HEK293 (cell line): ENCODE results near the gene ZNF117.
"Not testable (repeated sequence)": the region's sequence is repeated elsewhere in the genome, so short reads cannot be mapped to it uniquely, and the experiment has no call there.

ENCODE experiments used
- CTCF ChIA-PET: fragments of 350-600 bp; formaldehyde crosslinking; extraction: SDS; loops from one replicate; lab custom pipeline; 2021; ENCODE audit warnings: antibody characterized with exemption; lab: Yijun Ruan, JAX
- POLR2A ChIA-PET: fragments of 300-600 bp; formaldehyde crosslinking; extraction: SDS; loops from one replicate; lab custom pipeline; 2020; ENCODE audit warnings: antibody characterized with exemption, inconsistent platforms; lab: Yijun Ruan, JAX
- H3K27ac ChIP-seq: fragments of 200-500 bp; sonication (Bioruptor generic); 2 replicates; pipeline ENCODE4 v1.5.1; 2014; ENCODE audit warnings: low read depth, low read length, control low read depth, inconsistent platforms; ENCODE audit errors: extremely low read depth
- H3K36me3 ChIP-seq, 2 experiments: fragments of 200-500 bp in 1 of 2; sonication (Bioruptor generic) in 1 of 2; 1 replicate in 1 of 2; 2 replicates in 1 of 2; pipeline ENCODE4 v1.5.1; 2014 to 2017; ENCODE audit warnings: inconsistent platforms in 2 of 2, low read length in 2 of 2; ENCODE audit not compliant: control insufficient read depth in 2 of 2, insufficient read depth in 1 of 2
- H3K4me1 ChIP-seq: fragments of 200-500 bp; sonication (Bioruptor generic); 2 replicates; pipeline ENCODE4 v1.5.1; 2014; ENCODE audit warnings: mild to moderate bottlenecking, low read length, inconsistent platforms; ENCODE audit not compliant: control insufficient read depth, insufficient read depth
- H3K4me3 ChIP-seq: 2 replicates; pipeline ENCODE4 v1.5.1; 2011; ENCODE audit warnings: low read depth, mild to moderate bottlenecking, control low read depth, low read length, moderate library complexity
- H3K9me3 ChIP-seq: fragments of 200-500 bp; sonication (Bioruptor generic); 2 replicates; pipeline ENCODE4 v1.5.1; 2014; ENCODE audit warnings: low read depth, low read length, inconsistent platforms; ENCODE audit not compliant: control insufficient read depth, insufficient read depth
- FEZF1 ChIP-seq: fragments of 450-650 bp; formaldehyde crosslinking; IDR thresholded peaks from 2 replicates; pipeline ENCODE4 v1.5.1; 2016; ENCODE audit warnings: missing biosample characterization, missing genetic modification characterization
- GLI2 ChIP-seq: fragments of 450-650 bp; formaldehyde crosslinking; IDR thresholded peaks from 2 replicates; pipeline ENCODE4; 2017; ENCODE audit warnings: missing biosample characterization, missing genetic modification characterization, low read depth, borderline replicate concordance
- GLI4 ChIP-seq: fragments of 450-650 bp; formaldehyde crosslinking; IDR thresholded peaks from 2 replicates; pipeline ENCODE4 v1.5.1; 2016; ENCODE audit warnings: missing biosample characterization, missing genetic modification characterization
- GLIS2 ChIP-seq: fragments of 450-650 bp; formaldehyde crosslinking; IDR thresholded peaks from 2 replicates; pipeline ENCODE4 v1.5.1; 2016; ENCODE audit warnings: missing biosample characterization, missing genetic modification characterization
- OVOL3 ChIP-seq: fragments of 450-650 bp; formaldehyde crosslinking; IDR thresholded peaks from 2 replicates; pipeline ENCODE4 v1.5.1; 2016; ENCODE audit warnings: missing biosample characterization, missing genetic modification characterization
- SCRT1 ChIP-seq: fragments of 450-650 bp; formaldehyde crosslinking; IDR thresholded peaks from 2 replicates; pipeline ENCODE4 v1.5.1; 2016; ENCODE audit warnings: missing biosample characterization, missing genetic modification characterization, borderline replicate concordance
- SCRT2 ChIP-seq: fragments of 450-650 bp; formaldehyde crosslinking; IDR thresholded peaks from 2 replicates; pipeline ENCODE4 v1.5.1; 2016; ENCODE audit warnings: missing biosample characterization, missing genetic modification characterization
- TRIM28 ChIP-seq: IDR thresholded peaks from 2 replicates; pipeline ENCODE4 v1.6.1; 2011; ENCODE audit warnings: low read length, control low read depth, borderline replicate concordance
- ZNF114 ChIP-seq: fragments of 450-650 bp; formaldehyde crosslinking; IDR thresholded peaks from 2 replicates; pipeline ENCODE4 v1.5.0; 2017; ENCODE audit warnings: missing biosample characterization, missing genetic modification characterization
- ZNF16 ChIP-seq: fragments of 450-650 bp; formaldehyde crosslinking; IDR thresholded peaks from 2 replicates; pipeline ENCODE4 v1.5.1; 2016; ENCODE audit warnings: low read depth, missing biosample characterization, missing genetic modification characterization
- ZNF175 ChIP-seq: fragments of 450-650 bp; formaldehyde crosslinking; IDR thresholded peaks from 2 replicates; pipeline ENCODE4 v1.5.1; 2016; ENCODE audit warnings: missing biosample characterization, missing genetic modification characterization
- ZNF211 ChIP-seq: fragments of 450-650 bp; formaldehyde crosslinking; IDR thresholded peaks from 2 replicates; pipeline ENCODE4 v1.5.1; 2016; ENCODE audit warnings: low read depth, missing biosample characterization, missing genetic modification characterization
- ZNF248 ChIP-seq: fragments of 450-650 bp; formaldehyde crosslinking; IDR thresholded peaks from 2 replicates; pipeline ENCODE4 v1.5.1; 2017; ENCODE audit warnings: missing biosample characterization, missing genetic modification characterization
- ZNF266 ChIP-seq: fragments of 450-650 bp; formaldehyde crosslinking; IDR thresholded peaks from 2 replicates; pipeline ENCODE4 v1.5.1; 2016; ENCODE audit warnings: missing biosample characterization, missing genetic modification characterization, low read depth
- ZNF549 ChIP-seq: fragments of 450-650 bp; IDR thresholded peaks from 2 replicates; pipeline ENCODE4 v1.5.1; 2018; ENCODE audit warnings: missing biosample characterization, missing genetic modification characterization, mild to moderate bottlenecking, inconsistent platforms, moderate library complexity
- ZNF596 ChIP-seq: fragments of 450-650 bp; IDR thresholded peaks from 2 replicates; pipeline ENCODE4 v1.5.0; 2018; ENCODE audit warnings: missing biosample characterization, mild to moderate bottlenecking, missing genetic modification characterization, moderate library complexity
- ZNF621 ChIP-seq: fragments of 450-650 bp; formaldehyde crosslinking; IDR thresholded peaks from 2 replicates; pipeline ENCODE4 v1.5.1; 2017; ENCODE audit warnings: missing biosample characterization, missing genetic modification characterization
- ZNF626 ChIP-seq: fragments of 450-650 bp; sonication (Bioruptor Pico); formaldehyde crosslinking; IDR thresholded peaks from 2 replicates; pipeline ENCODE4 v1.5.1; 2018; ENCODE audit warnings: missing biosample characterization, missing genetic modification characterization, inconsistent platforms
- ZNF658 ChIP-seq: fragments of 450-650 bp; formaldehyde crosslinking; IDR thresholded peaks from 2 replicates; pipeline ENCODE4; 2016; ENCODE audit warnings: missing biosample characterization, missing genetic modification characterization
- ZNF747 ChIP-seq: fragments of 450-650 bp; formaldehyde crosslinking; IDR thresholded peaks from 2 replicates; pipeline ENCODE4 v1.5.1; 2016; ENCODE audit warnings: missing biosample characterization, missing genetic modification characterization
- ZSCAN30 ChIP-seq: fragments of 450-650 bp; IDR thresholded peaks from 2 replicates; pipeline ENCODE4 v1.5.1; 2018; ENCODE audit warnings: missing biosample characterization, mild to moderate bottlenecking, missing genetic modification characterization, moderate library complexity
- TF ChIP-seq, protein P1 (sequence below): fragments of 450-650 bp; formaldehyde crosslinking; IDR thresholded peaks from 2 replicates; pipeline ENCODE4 v1.5.1; 2016; ENCODE audit warnings: missing biosample characterization, missing genetic modification characterization
- TF ChIP-seq, protein P2 (sequence below): fragments of 450-650 bp; formaldehyde crosslinking; IDR thresholded peaks from 2 replicates; pipeline ENCODE4 v1.5.1; 2016; ENCODE audit warnings: missing biosample characterization, missing genetic modification characterization

ZNF117 gene

DNA sequence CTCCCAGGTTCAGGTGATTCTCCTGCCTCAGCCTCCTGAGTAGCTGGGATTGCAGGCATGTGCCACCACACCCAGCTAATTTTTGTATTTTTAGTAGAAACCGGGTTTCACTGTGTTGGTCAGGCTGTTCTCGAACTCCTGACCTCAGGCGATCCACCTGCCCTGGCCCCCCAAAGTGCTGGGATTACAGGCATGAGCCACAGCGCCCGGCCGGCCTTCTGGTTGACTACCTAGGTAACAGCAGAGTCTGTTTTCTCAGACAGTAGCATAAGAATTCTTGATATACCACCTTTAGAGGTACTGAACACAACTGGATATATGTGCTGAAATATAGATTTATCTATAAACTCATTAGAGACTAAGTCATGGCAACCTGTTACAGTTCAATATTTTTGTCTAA lies 50.8 kb downstream of the ZNF117 start:
- H3K36me3 ChIP-seq, H3K9me3 ChIP-seq, H3K4me3 ChIP-seq, H3K27ac ChIP-seq, H3K4me1 ChIP-seq, POLR2A ChIA-PET, CTCF ChIA-PET: not testable (repeated sequence)

DNA sequence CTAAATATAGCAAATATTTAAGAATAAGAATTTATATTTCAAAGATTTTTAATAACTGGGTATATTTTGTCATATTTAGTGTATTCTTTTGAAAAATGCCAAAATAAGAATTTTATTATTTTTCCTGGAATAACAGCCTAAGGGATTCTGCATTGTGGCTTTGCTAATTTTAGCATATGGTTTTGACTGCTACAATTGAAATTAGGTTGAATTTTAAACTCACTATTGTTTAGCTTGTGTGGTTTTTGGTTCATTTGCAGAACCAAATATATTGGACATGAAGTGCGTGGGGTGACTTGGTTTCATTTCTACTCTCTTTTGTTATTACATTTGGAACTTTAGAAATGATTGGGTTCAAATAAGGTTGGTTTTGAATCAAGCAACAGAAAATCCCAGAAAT lies 52.3 kb downstream of the ZNF117 start:
- no peak overlapping the region for H3K4me3 ChIP-seq
- ChIA-PET POLR2A (no interaction called here), CTCF (interaction anchor here (0.6 to 0.7 kb wide), 2 partner anchors 23 to 324 kb away, joined by 3 to 4 read pairs; no protein-coding TSS in a partner anchor)
- no peaks in the 10 kb centered on the region for H3K36me3 ChIP-seq
- H3K9me3 ChIP-seq: no peaks in the 10 kb centered on the region
- TF ChIP-seq SCRT1 (tag by site-specific recombination) (no peak), SCRT2 (no peak), ZNF16 (tag by site-specific recombination) (no peak), ZNF248 (tag by site-specific recombination) (no peak), ZNF114 (no peak), ZNF747 (tag by site-specific recombination) (no peak), ZNF658 (tag by site-specific recombination) (no peak), ZNF621 (tag by site-specific recombination) (no peak), ZNF175 (tag by site-specific recombination) (no peak), ZNF549 (tag by site-specific recombination) (no peak)
- H3K27ac ChIP-seq: no peak overlapping the region
- no peaks in the 10 kb centered on the region for H3K4me1 ChIP-seq

DNA sequence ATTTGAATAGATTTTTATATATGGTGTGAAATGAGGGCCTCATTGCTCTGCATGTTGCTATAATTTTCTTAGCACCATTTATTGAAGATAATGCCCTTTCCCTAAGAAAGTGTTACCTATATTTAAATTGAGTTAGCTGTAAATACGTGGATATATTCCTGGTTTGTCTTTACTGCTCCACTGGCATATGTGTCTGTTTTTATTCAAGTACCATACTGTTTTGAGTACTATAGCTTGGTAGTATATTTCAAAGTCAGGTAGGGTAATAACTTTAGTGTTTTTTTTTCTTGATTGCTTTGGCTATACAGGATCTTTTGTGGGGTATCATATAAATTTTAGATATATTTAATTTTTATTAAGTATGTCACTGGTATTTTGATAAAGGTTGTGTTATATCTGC lies 56.4 kb downstream of the ZNF117 start:
- Histone ChIP-seq H3K4me3 (no peak overlapping the region), H3K36me3 (no peaks in the 10 kb centered on the region), H3K9me3 (no peaks in the 10 kb centered on the region), H3K27ac (no peak overlapping the region), H3K4me1 (no peaks in the 10 kb centered on the region)
- TF ChIP-seq GLIS2 (tag by site-specific recombination) (no peak), GLI4 (tag by site-specific recombination) (no peak), TRIM28 (no peak), ZNF596 (tag by site-specific recombination) (no peak), ZNF626 (tag by site-specific recombination) (no peak), GLI2 (tag by site-specific recombination) (no peak), FEZF1 (no peak), ZSCAN30 (tag by site-specific recombination) (no peak), ZNF211 (tag by site-specific recombination) (no peak), OVOL3 (no peak), ZNF266 (tag by site-specific recombination) (no peak)
- TF ChIP-seq, protein P1, sequence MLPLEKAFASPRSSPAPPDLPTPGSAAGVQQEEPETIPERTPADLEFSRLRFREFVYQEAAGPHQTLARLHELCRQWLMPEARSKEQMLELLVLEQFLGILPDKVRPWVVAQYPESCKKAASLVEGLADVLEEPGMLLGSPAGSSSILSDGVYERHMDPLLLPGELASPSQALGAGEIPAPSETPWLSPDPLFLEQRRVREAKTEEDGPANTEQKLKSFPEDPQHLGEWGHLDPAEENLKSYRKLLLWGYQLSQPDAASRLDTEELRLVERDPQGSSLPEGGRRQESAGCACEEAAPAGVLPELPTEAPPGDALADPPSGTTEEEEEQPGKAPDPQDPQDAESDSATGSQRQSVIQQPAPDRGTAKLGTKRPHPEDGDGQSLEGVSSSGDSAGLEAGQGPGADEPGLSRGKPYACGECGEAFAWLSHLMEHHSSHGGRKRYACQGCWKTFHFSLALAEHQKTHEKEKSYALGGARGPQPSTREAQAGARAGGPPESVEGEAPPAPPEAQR: no peak
- TF ChIP-seq, protein P2, sequence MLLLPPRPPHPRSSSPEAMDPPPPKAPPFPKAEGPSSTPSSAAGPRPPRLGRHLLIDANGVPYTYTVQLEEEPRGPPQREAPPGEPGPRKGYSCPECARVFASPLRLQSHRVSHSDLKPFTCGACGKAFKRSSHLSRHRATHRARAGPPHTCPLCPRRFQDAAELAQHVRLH (tag by site-specific recombination): no peak
- ChIA-PET POLR2A (interaction anchor here (0.5 kb wide), 1 partner anchor 1724 kb away, joined by 3 read pairs; no protein-coding TSS in a partner anchor), CTCF (no interaction called here)
